Muscle layer of colon (tissue), 2 donors: ENCODE measurements around the gene MOK.

Experiments used
- H3K27ac ChIP-seq: one replicate; pipeline ENCODE4 v1.7.0; 2013; ENCODE audit warnings: low read depth, mild to moderate bottlenecking, low read length, moderate library complexity
- H3K27me3 ChIP-seq, 2 donors: one replicate each; pipeline ENCODE4 v1.7.0; 2013; ENCODE audit warnings: low read length in 2 of 2, mild to moderate bottlenecking in 2 of 2; ENCODE audit not compliant: insufficient read depth in 2 of 2, control insufficient read depth in 1 of 2
- H3K36me3 ChIP-seq: one replicate; pipeline ENCODE4 v1.7.0; 2013; ENCODE audit warnings: mild to moderate bottlenecking, low read length; ENCODE audit not compliant: insufficient read depth
- H3K4me1 ChIP-seq: one replicate; pipeline ENCODE4 v1.7.0; 2013; ENCODE audit warnings: mild to moderate bottlenecking, low read length; ENCODE audit not compliant: insufficient read depth
- H3K4me3 ChIP-seq, 2 donors: one replicate each; pipeline ENCODE4 v1.7.0; 2013; ENCODE audit warnings: low read length in 2 of 2, low read depth in 1 of 2, mild to moderate bottlenecking in 1 of 2, moderate library complexity in 1 of 2
- H3K9ac ChIP-seq: one replicate; pipeline ENCODE4 v1.7.0; 2013; ENCODE audit warnings: low read length
- H3K9me3 ChIP-seq: one replicate; pipeline ENCODE4 v1.7.0; 2013; ENCODE audit warnings: mild to moderate bottlenecking, low read length
- donor health status: abdominal sarcoma.
- donor health status: Adenocarcinoma of cecum.

The MOK gene

DNA sequence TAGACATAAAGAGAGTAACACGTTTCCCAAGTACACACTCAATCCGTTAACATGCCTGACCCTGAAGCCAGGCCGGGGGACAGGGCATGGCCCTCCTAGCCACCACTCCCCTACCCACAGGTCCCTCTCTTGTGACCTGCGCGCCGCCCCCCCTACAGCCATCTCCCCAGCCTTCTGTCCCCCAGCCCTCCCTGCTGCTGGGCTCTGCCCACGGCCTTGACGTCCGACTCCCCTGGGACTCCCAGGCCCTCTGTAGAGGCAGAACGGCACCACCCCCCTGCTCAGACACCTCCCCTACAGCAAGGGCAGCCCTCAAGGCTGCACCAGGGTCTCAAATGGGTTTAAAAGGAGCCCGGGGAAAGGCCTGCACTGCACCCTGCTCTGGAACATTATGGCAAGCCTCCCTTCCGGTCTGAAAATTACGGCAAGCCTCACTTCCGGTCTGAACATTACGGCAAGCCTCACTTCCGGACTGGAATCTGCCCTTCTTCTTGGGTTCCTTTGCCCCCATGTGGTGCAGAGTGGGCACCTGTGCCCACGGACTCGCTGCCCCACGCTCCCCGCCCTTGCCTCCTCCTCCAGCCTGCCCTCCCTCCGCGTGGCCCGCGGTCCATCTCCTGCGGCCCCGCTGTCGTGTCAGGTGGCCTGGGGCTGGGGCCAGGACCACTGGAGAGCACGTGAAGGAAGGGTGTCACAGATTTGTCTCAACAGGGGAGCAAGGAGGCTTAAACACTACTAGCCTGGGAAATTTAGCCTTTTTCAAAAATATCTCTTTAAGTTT is 77.6 kb downstream of the MOK start:
- Histone ChIP-seq H3K9ac (no peak overlapping the region), H3K4me3 (no peak overlapping the region), H3K36me3 (peaks cover 16% of the 10 kb centered on the region), H3K27ac (no peak overlapping the region), H3K27me3 (no peaks in the 10 kb centered on the region), H3K4me1 (no peaks in the 10 kb centered on the region), H3K9me3 (no peaks in the 10 kb centered on the region)

DNA sequence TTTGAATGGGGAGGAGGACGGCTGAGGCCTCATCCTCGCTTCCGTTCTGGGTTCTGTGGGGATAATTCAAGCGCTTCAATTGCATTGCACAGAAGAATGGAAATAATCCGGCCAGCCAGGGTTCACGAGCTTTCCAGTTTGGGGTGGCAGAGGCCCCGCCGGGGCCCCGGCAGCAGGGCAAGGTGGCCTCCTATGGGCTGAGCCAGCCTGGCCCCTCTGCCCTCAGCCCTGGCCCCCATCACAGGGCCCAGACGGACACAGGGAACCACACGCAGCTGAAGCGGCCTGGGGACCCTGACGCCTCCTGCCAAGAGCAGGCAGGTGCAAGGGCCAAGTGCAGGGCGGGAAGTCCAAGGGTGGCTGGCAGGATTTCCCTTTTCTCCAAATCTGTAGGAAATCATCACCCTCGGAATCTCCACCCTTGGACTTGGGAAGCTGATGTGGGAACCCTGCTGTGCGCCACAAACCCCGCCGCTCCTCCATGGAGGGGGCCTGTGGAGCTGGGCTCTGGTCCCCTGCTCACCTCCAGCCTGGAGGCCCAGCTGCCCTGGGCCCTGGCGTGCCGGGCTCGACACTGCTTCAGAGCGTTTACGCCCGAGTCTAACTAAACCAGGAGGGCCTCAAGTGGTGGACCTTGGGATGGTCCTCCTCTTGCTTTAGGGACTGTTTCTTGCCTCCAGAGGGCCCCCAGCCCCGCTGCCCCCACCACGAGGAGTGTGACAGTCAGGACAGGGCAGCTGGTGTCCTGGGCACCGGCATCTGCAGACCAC is 78.4 kb downstream of the MOK start:
- no peaks in the 10 kb centered on the region for H3K9me3 ChIP-seq
- H3K27ac ChIP-seq, result no peak overlapping the region
- no peaks in the 10 kb centered on the region for H3K4me1 ChIP-seq
- peaks cover 8% of the 10 kb centered on the region for H3K36me3 ChIP-seq
- no peak overlapping the region for H3K9ac ChIP-seq
- H3K4me3 ChIP-seq, result no peak overlapping the region
- no peaks in the 10 kb centered on the region for H3K27me3 ChIP-seq

DNA sequence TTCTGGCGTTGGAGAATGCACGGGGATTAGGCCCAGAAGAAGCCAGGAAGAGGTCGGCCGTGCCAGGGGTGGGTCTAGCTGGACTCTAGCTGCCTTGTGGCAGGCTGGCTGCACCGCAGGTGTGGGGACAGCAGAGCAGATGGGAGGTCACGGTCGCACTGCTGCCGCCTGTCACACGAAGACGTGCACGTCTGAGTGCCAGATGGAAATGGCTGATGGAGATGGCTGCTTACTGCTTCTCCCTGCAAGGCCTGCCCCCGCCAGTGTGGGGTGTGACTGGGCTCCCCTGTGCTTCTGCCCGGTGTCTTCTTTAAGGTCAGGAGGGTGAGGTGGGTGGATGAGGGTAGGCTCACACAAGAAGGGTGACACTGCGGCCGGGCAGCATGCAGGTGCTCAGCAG is 79.0 kb downstream of the MOK start:
- Histone ChIP-seq H3K9ac (no peak overlapping the region), H3K27me3 (no peaks in the 10 kb centered on the region), H3K4me3 (no peak overlapping the region), H3K27ac (no peak overlapping the region), H3K4me1 (no peaks in the 10 kb centered on the region), H3K9me3 (no peaks in the 10 kb centered on the region), H3K36me3 (peaks cover 2% of the 10 kb centered on the region)

DNA sequence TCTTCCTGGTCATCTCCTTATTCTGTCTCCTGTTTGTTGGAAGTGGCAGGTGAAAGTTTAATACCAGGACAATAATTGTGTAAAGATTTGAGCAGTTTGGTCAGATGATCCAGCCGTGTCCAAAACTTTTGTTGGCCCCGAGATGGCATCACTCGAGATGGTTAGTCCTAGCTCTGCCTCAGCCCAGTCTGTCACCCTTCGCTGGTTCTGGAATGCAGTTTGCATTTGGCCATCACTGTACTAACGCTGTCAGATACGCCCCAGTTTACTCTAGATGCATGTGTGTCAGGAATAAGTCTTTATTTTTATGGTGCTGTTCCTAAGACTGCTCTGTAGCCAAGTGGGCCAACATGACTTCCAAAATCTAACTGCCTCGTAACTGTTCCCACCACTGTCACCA is 79.6 kb downstream of the MOK start:
- Histone ChIP-seq H3K4me1 (no peaks in the 10 kb centered on the region), H3K9me3 (no peaks in the 10 kb centered on the region), H3K4me3 (no peak overlapping the region), H3K36me3 (no peaks in the 10 kb centered on the region), H3K27ac (no peak overlapping the region), H3K9ac (no peak overlapping the region), H3K27me3 (no peaks in the 10 kb centered on the region)

DNA sequence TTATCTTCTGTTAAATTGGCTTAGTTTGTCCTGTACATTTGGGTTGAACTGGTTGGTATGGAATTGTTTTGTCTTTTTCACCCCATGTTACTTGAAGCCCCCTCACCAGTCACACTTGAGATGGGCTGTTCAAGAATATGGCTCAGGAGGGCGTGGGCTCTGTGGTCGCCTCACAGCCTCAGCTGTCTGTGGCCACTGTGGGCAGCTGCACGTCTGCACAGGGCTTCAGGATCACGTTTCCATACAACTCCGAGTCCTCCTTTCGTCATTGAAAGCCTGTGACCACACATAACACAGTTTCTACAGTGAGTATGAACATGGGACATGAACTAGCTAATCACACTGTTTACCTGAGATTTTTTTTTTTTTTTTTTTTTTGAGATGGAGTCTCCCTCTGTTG is 81.3 kb downstream of the MOK start:
- H3K4me3 ChIP-seq, result no peak overlapping the region
- no peaks in the 10 kb centered on the region for H3K27me3 ChIP-seq
- H3K36me3 ChIP-seq, result no peaks in the 10 kb centered on the region
- no peaks in the 10 kb centered on the region for H3K9me3 ChIP-seq
- no peak overlapping the region for H3K9ac ChIP-seq
- no peak overlapping the region for H3K27ac ChIP-seq
- H3K4me1 ChIP-seq, result no peaks in the 10 kb centered on the region

DNA sequence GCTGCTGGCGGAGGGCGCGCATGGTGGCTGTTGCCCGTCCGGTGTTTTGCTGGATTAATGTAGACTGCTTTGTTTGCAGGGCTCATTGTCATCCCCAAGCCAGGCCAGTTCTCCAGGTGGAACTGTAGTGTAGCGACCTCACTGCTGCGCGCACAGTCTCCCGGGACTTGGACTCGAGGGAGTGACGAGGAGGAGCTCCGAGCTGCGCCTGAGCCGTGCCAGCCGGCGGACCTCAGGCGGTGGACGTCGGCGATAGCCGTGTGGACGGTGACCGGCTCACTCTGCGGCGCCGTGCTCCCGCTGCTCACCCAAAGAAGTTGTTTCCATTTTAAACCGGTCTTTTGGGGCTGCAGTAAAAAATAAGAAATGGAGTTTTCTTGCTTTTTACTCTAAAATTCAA is 82.2 kb downstream of the MOK start:
- Histone ChIP-seq H3K9me3 (no peaks in the 10 kb centered on the region), H3K27ac (no peak overlapping the region), H3K4me3 (no peak overlapping the region), H3K36me3 (no peaks in the 10 kb centered on the region), H3K27me3 (no peaks in the 10 kb centered on the region), H3K9ac (no peak overlapping the region), H3K4me1 (no peaks in the 10 kb centered on the region)

DNA sequence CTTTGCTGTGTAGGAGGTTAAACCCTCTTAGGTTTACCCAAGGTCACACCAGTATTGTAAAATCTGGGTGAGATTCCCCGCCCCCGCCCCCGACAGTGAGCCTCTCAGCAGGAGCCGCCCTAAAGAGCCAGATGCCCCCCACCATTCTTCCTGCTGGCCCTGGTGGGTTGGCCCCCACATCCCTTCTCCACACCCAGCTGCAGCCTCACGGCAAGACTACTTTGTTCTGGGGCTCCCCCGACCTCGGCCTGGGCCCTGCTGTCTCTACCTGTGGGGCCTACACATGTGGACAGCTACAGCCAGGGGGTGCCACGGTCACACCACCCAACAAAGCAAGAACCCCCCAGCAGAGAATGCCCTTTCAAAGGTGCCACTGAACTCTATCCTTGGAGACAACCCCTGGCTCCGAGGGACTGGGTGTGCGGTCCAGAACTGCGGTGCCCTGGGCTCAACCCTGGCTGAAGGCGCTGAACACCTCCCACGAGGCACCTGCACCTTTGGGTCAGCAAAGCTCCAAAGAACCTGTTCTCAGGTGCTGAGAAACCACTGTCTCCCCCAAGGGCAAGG is 82.9 kb downstream of the MOK start:
- Histone ChIP-seq H3K4me1 (no peaks in the 10 kb centered on the region), H3K4me3 (no peak overlapping the region), H3K27me3 (no peaks in the 10 kb centered on the region), H3K36me3 (no peaks in the 10 kb centered on the region), H3K27ac (no peak overlapping the region), H3K9ac (no peak overlapping the region), H3K9me3 (no peaks in the 10 kb centered on the region)

DNA sequence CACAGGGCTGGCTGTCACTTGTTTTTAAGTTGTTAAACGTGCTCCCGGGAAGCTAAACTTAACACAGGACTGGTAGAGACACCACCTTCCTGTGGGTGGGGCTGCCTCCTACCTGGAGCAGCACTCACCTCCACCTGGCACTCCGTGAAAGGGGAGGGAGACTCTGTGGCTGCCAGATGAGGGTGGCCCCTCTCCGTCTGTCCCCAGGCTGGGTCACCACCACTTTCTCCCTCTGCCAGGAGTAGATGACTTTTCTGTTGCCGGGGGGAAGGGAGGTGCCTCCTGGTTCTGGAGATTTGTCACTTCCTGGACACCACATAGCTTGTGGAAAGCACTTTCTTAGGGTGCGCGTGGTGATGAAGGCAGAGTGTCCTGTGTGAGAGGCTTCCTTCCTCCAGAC is 83.9 kb downstream of the MOK start:
- H3K9ac ChIP-seq, result no peak overlapping the region
- no peak overlapping the region for H3K27ac ChIP-seq

DNA sequence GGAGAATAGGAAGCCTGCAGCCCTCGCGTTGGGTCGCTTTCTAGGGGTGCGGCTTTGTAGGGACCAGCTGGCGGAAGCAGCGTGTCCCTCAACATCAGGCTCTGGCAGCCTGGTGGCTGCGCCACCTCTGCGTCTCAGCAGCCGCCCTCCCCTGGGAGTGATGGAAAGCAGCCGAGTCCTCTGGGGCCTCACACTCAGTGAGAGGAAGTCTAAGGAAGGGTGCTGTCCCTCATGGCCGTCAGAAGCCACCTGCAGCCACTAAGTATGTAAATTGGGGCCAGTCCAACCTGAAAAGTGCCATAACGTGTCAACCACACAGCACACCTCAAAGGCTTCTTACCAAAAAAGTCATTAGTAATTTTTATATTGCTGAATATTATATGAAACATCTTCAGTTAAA is 84.9 kb downstream of the MOK start:
- Histone ChIP-seq H3K4me3 (no peak overlapping the region), H3K9me3 (no peaks in the 10 kb centered on the region), H3K9ac (no peak overlapping the region), H3K27ac (no peak overlapping the region), H3K4me1 (peaks cover 12% of the 10 kb centered on the region), H3K36me3 (no peaks in the 10 kb centered on the region), H3K27me3 (no peaks in the 10 kb centered on the region)

More for the DNA sequence above, 83.9 kb downstream of the MOK start:
- Histone ChIP-seq H3K36me3 (no peaks in the 10 kb centered on the region), H3K4me1 (peaks cover 2% of the 10 kb centered on the region), H3K9me3 (no peaks in the 10 kb centered on the region), H3K27me3 (no peaks in the 10 kb centered on the region), H3K4me3 (no peak overlapping the region)

DNA sequence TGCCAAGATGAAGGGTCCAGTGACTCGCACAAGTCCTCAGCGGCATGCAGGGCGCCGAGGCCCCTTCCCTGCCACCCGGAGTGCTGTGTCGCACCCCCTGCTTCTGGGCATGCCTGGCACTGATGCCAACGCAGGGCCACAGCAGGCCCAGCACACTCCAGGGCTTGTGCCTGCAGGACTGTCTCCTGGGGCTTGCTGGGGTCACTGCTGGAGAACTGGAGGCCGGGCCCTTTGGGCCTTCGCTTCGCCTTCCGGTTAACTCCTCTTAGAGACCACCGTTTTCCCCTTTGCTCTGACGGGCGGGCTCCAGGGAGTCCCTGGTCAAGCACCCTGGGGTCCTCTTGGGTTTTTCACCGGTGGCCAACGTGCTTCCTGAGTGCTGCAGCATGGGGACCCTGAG is 85.6 kb downstream of the MOK start:
- no peak overlapping the region for H3K4me3 ChIP-seq
- H3K4me1 ChIP-seq, result peaks cover 19% of the 10 kb centered on the region
- H3K27ac ChIP-seq, result no peak overlapping the region
- no peaks in the 10 kb centered on the region for H3K36me3 ChIP-seq
- H3K9me3 ChIP-seq, result no peaks in the 10 kb centered on the region
- no peak overlapping the region for H3K9ac ChIP-seq
- no peaks in the 10 kb centered on the region for H3K27me3 ChIP-seq

DNA sequence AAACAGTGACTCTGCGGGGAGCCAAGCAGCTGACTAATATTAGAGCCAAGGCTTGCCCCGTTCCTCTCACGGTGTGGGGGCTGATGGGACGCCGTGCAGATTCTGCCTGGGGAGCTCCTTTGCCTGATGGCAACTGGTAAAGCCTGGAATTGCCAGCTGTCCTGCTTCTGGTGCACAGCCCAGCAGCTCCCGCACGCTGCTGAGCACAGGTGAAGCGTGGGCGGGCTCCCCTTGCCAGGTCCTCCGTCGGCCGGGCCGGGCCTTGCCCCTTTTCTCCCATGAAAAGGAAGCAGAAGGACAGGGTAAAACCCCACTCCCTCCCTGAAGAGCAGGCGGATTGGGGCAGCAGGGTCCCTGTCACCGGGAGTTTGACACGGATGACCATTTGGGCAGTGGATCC is 86.3 kb downstream of the MOK start:
- Histone ChIP-seq H3K27ac (no peak overlapping the region), H3K9me3 (no peaks in the 10 kb centered on the region), H3K27me3 (no peaks in the 10 kb centered on the region), H3K9ac (no peak overlapping the region), H3K4me1 (peaks cover 22% of the 10 kb centered on the region), H3K36me3 (no peaks in the 10 kb centered on the region), H3K4me3 (no peak overlapping the region)
